IPS DF 6.9 (cell line): ENCODE results near the gene HDAC10.

Experiments used
- DNase-seq: peaks from one replicate; pipeline ENCODE4 v3.0.0-alpha.2; 2013; ENCODE audit warnings: low read depth, low spot score
- H3K27ac ChIP-seq: one replicate; pipeline ENCODE4 v1.5.1; 2013; ENCODE audit warnings: low read length, control low read depth
- H3K27me3 ChIP-seq: 2 replicates; pipeline ENCODE4 v1.6.1; 2013; ENCODE audit warnings: mild to moderate bottlenecking, low read length; ENCODE audit not compliant: control insufficient read depth, insufficient read depth
- H3K36me3 ChIP-seq: 2 replicates; pipeline ENCODE4 v1.6.1; 2013; ENCODE audit warnings: low read length; ENCODE audit not compliant: control insufficient read depth, insufficient read depth
- H3K4me1 ChIP-seq: 2 replicates; pipeline ENCODE4 v1.6.1; 2013; ENCODE audit warnings: low read length; ENCODE audit not compliant: control insufficient read depth, insufficient read depth
- H3K4me3 ChIP-seq: 2 replicates; pipeline ENCODE4 v1.5.1; 2013; ENCODE audit warnings: mild to moderate bottlenecking, low read length
- H3K9me3 ChIP-seq: 2 replicates; pipeline ENCODE4 v1.6.1; 2013; ENCODE audit warnings: low read length, inconsistent platforms; ENCODE audit not compliant: control insufficient read depth, insufficient read depth
- WGBS: extraction: QIAGEN DNeasy Blood & Tissue Kit; methylation state at CpG from one replicate; pipeline ENCODE4 v1.1.7; 2013; ENCODE audit warnings: mixed read lengths, missing lambda C conversion rate; ENCODE audit not compliant: insufficient read length, insufficient coverage; 5-methylcytosine and 5-hydroxymethylcytosine counted together

The HDAC10 gene

GRCh38 chr22:50260801-50261614, 9.9 kb upstream of the HDAC10 start:
- H3K27ac ChIP-seq = no peak overlapping the region
- H3K4me3 ChIP-seq = peak overlapping the region; percentile 71; the same call in 1 of the 2 replicates
- DNase-seq = no peak
- no peaks in the 10 kb centered on the region for H3K9me3 ChIP-seq
- no CpG with 5 or more reads among the region's 92 CpGs for WGBS
- peaks cover 11% of the 10 kb centered on the region for H3K4me1 ChIP-seq
- peaks cover 4% of the 10 kb centered on the region; the same call in 1 of the 2 replicates for H3K36me3 ChIP-seq
- H3K27me3 ChIP-seq = peaks cover 4% of the 10 kb centered on the region

- no CpG with 5 or more reads among the region's 11 CpGs for WGBS
- Histone ChIP-seq H3K4me3 (peak overlapping the region; percentile 71; the same call in 1 of the 2 replicates), H3K4me1 (peaks cover 11% of the 10 kb centered on the region), H3K36me3 (peaks cover 4% of the 10 kb centered on the region; the same call in 1 of the 2 replicates), H3K27ac (no peak overlapping the region), H3K9me3 (no peaks in the 10 kb centered on the region), H3K27me3 (peaks cover 4% of the 10 kb centered on the region)
- no peak for DNase-seq
These were observed 9.4 kb upstream of the HDAC10 start for GRCh38 chr22:50260434-50260800.

- Histone ChIP-seq H3K27ac (no peak overlapping the region), H3K9me3 (no peaks in the 10 kb centered on the region), H3K27me3 (peaks cover 4% of the 10 kb centered on the region), H3K4me1 (peaks cover 11% of the 10 kb centered on the region), H3K36me3 (peaks cover 4% of the 10 kb centered on the region; the same call in 1 of the 2 replicates), H3K4me3 (no peak overlapping the region)
- DNase-seq = no peak
- no CpG with 5 or more reads among the region's 15 CpGs for WGBS
These were observed 8.2 kb upstream of the HDAC10 start for GRCh38 chr22:50259302-50259701.

- peaks cover 4% of the 10 kb centered on the region; the same call in 1 of the 2 replicates for H3K36me3 ChIP-seq
- no peak overlapping the region for H3K4me3 ChIP-seq
- H3K27ac ChIP-seq = no peak overlapping the region
- no peak for DNase-seq
- H3K4me1 ChIP-seq = peaks cover 11% of the 10 kb centered on the region
- H3K9me3 ChIP-seq = no peaks in the 10 kb centered on the region
- WGBS = no CpG with 5 or more reads among the region's 24 CpGs
- H3K27me3 ChIP-seq = peaks cover 4% of the 10 kb centered on the region
These were observed 7.6 kb upstream of the HDAC10 start for GRCh38 chr22:50258361-50259292.

GRCh38 chr22:50257451-50258360, 6.6 kb upstream of the HDAC10 start:
- Histone ChIP-seq H3K9me3 (no peaks in the 10 kb centered on the region), H3K27me3 (peaks cover 4% of the 10 kb centered on the region), H3K4me1 (peaks cover 8% of the 10 kb centered on the region), H3K27ac (no peak overlapping the region), H3K4me3 (no peak overlapping the region), H3K36me3 (peaks cover 4% of the 10 kb centered on the region; the same call in 1 of the 2 replicates)
- no CpG with 5 or more reads among the region's 31 CpGs for WGBS
- DNase-seq = no peak

- Histone ChIP-seq H3K4me3 (no peak overlapping the region), H3K9me3 (no peaks in the 10 kb centered on the region), H3K27ac (no peak overlapping the region), H3K4me1 (peaks cover 2% of the 10 kb centered on the region), H3K27me3 (peaks cover 4% of the 10 kb centered on the region), H3K36me3 (peaks cover 4% of the 10 kb centered on the region; the same call in 1 of the 2 replicates)
- WGBS = no CpG with 5 or more reads among the region's 16 CpGs
- no peak for DNase-seq
These were observed 6.0 kb upstream of the HDAC10 start for GRCh38 chr22:50257041-50257440.

GRCh38 chr22:50256258-50256862, 5.3 kb upstream of the HDAC10 start:
- Histone ChIP-seq H3K27ac (no peak overlapping the region), H3K4me3 (no peak overlapping the region), H3K27me3 (peaks cover 4% of the 10 kb centered on the region), H3K36me3 (peaks cover 4% of the 10 kb centered on the region; the same call in 1 of the 2 replicates), H3K4me1 (peaks cover 2% of the 10 kb centered on the region), H3K9me3 (no peaks in the 10 kb centered on the region)
- no CpG with 5 or more reads among the region's 12 CpGs for WGBS
- DNase-seq = no peak

GRCh38 chr22:50255607-50256006, 4.5 kb upstream of the HDAC10 start:
- no peak overlapping the region for H3K27ac ChIP-seq
- H3K27me3 ChIP-seq = peaks cover 4% of the 10 kb centered on the region
- no peaks in the 10 kb centered on the region for H3K9me3 ChIP-seq
- peaks cover 2% of the 10 kb centered on the region; the same call in 1 of the 2 replicates for H3K4me1 ChIP-seq
- no peak overlapping the region for H3K4me3 ChIP-seq
- DNase-seq = no peak
- no CpG with 5 or more reads among the region's 17 CpGs for WGBS
- H3K36me3 ChIP-seq = peaks cover 4% of the 10 kb centered on the region; the same call in 1 of the 2 replicates

GRCh38 chr22:50255099-50255498, 4.0 kb upstream of the HDAC10 start:
- Histone ChIP-seq H3K4me1 (peaks cover 4% of the 10 kb centered on the region; the same call in 1 of the 2 replicates), H3K27me3 (no peaks in the 10 kb centered on the region), H3K4me3 (no peak overlapping the region), H3K27ac (no peak overlapping the region), H3K9me3 (no peaks in the 10 kb centered on the region), H3K36me3 (peaks cover 4% of the 10 kb centered on the region; the same call in 1 of the 2 replicates)
- no peak for DNase-seq
- no CpG with 5 or more reads among the region's 19 CpGs for WGBS
